H1 (cell line): Measurements from ENCODE around the gene AMPD1. TPM values are rescaled to one million over a fixed set of nuclear protein-coding genes. Genes with fewer than 3 reads are reported as not detected.

Experiments
- CTCF ChIA-PET: fragments of 300-600 bp; sonication (Branson Sonifier 250); formaldehyde crosslinking; loops from one replicate; lab custom pipeline; 2021; ENCODE audit not compliant: partially characterized antibody; lab: Charles Lee
- POLR2A ChIA-PET: fragments of 300-600 bp; sonication (Branson Sonifier 250); formaldehyde crosslinking; loops from one replicate; lab custom pipeline; 2021; ENCODE audit warnings: inconsistent platforms; ENCODE audit not compliant: partially characterized antibody; lab: Charles Lee
- DNase-seq, 2 experiments: peaks; one replicate each; pipeline versions ENCODE4 v3.0.0 to v3.0.0-alpha.2; 2010 to 2022; ENCODE audit warnings: low spot score in 2 of 2, low read depth in 1 of 2, mixed read lengths in 1 of 2
- FAIRE-seq: peaks from 2 replicates; lab custom pipeline; 2011; peaks lifted over from hg19 to GRCh38; lab: Jason Lieb, UNC
- H2AFZ ChIP-seq: 2 replicates; pipeline ENCODE4 v1.8.1; 2012; ENCODE audit warnings: low read length, inconsistent platforms
- H2AK5ac ChIP-seq: 2 replicates; pipeline ENCODE4 v1.6.1; 2013; ENCODE audit warnings: low read depth, low read length
- H2BK120ac ChIP-seq: replicated peaks from 2 replicates; pipeline ENCODE3; 2013; ENCODE audit warnings: low read depth, low read length, inconsistent platforms
- H2BK12ac ChIP-seq: 2 replicates; pipeline ENCODE4 v1.6.1; 2013; ENCODE audit warnings: low read depth, low read length
- H2BK15ac ChIP-seq: 2 replicates; pipeline ENCODE4 v1.6.1; 2013; ENCODE audit warnings: low read length
- H2BK20ac ChIP-seq: 2 replicates; pipeline ENCODE4 v1.6.1; 2013; ENCODE audit warnings: low read length
- H2BK5ac ChIP-seq: 2 replicates; pipeline ENCODE4 v1.6.1; 2013; ENCODE audit warnings: low read depth, low read length
- H3K14ac ChIP-seq: 2 replicates; pipeline ENCODE4 v1.6.1; 2013; ENCODE audit warnings: inconsistent platforms; ENCODE audit not compliant: insufficient read length
- H3K18ac ChIP-seq: 2 replicates; pipeline ENCODE4 v1.6.1; 2013; ENCODE audit warnings: low read length; ENCODE audit errors: extremely low read depth
- H3K23ac ChIP-seq: 2 replicates; pipeline ENCODE4 v1.6.1; 2013; ENCODE audit warnings: inconsistent platforms; ENCODE audit not compliant: insufficient read length
- H3K23me2 ChIP-seq: 2 replicates; pipeline ENCODE4 v1.6.1; 2013; ENCODE audit warnings: low read depth, low read length
- H3K27ac ChIP-seq: 2 replicates; pipeline ENCODE4 v1.6.1; 2011; ENCODE audit warnings: low read depth, low read length, inconsistent platforms
- H3K27me3 ChIP-seq, 4 experiments: replicated peaks in 1 of 4; 1 replicate in 1 of 4; 2 replicates in 3 of 4; pipeline versions ENCODE4 v1.6.1 to v1.8.1; 2011 to 2013; ENCODE audit warnings: low read length in 3 of 4, mild to moderate bottlenecking in 3 of 4, inconsistent platforms in 2 of 4, mixed read lengths in 2 of 4, moderate library complexity in 1 of 4; ENCODE audit not compliant: control insufficient read depth in 3 of 4, insufficient read depth in 3 of 4; ENCODE audit errors: extremely low read depth in 1 of 4
- H3K36me3 ChIP-seq, 4 experiments: 2 replicates each; pipeline versions ENCODE4 v1.6.1 to v1.8.1; 2011 to 2013; ENCODE audit warnings: mild to moderate bottlenecking in 4 of 4, low read length in 3 of 4, moderate library complexity in 2 of 4, control low read depth in 1 of 4, inconsistent platforms in 1 of 4; ENCODE audit not compliant: insufficient read depth in 4 of 4, control insufficient read depth in 2 of 4
- H3K4ac ChIP-seq: replicated peaks from 2 replicates; pipeline ENCODE3; 2013; ENCODE audit warnings: low read length, low read depth, mixed read lengths, inconsistent platforms; ENCODE audit not compliant: insufficient read length
- H3K4me1 ChIP-seq, 4 experiments: replicated peaks in 1 of 4; 1 replicate in 1 of 4; 2 replicates in 3 of 4; pipeline versions ENCODE4 v1.6.1 to v1.8.1; 2011 to 2013; ENCODE audit warnings: low read length in 3 of 4, inconsistent platforms in 2 of 4, mixed read lengths in 1 of 4; ENCODE audit not compliant: insufficient read depth in 4 of 4, control insufficient read depth in 3 of 4
- H3K4me2 ChIP-seq, 2 experiments: 2 replicates each; pipeline versions ENCODE4 v1.6.1 to v1.8.1; 2011 to 2013; ENCODE audit warnings: low read depth in 2 of 2, low read length in 2 of 2, control low read depth in 1 of 2, inconsistent platforms in 1 of 2, mild to moderate bottlenecking in 1 of 2; ENCODE audit not compliant: insufficient read depth in 1 of 2
- H3K4me3 ChIP-seq, 4 experiments: fragments of 200-600, 300-600 bp in 1 of 4; sonication (generic), shearing (Covaris generic), sonication (Bioruptor Twin) in 1 of 4; 2 replicates each; pipeline versions ENCODE4 v1.5.1 to v1.8.1; 2011 to 2016; ENCODE audit warnings: low read length in 4 of 4, low read depth in 3 of 4, control low read depth in 2 of 4, inconsistent platforms in 2 of 4, mild to moderate bottlenecking in 2 of 4, mixed read lengths in 1 of 4, moderate library complexity in 1 of 4; ENCODE audit not compliant: insufficient read depth in 2 of 4; ENCODE audit errors: extremely low read depth in 1 of 4
- H3K56ac ChIP-seq: replicated peaks from 2 replicates; pipeline ENCODE3; 2013; ENCODE audit warnings: low read depth, mild to moderate bottlenecking, mixed read lengths, low read length, inconsistent platforms; ENCODE audit not compliant: insufficient read length
- H3K79me1 ChIP-seq: 2 replicates; pipeline ENCODE4 v1.6.1; 2013; ENCODE audit warnings: low read depth, low read length, control low read depth
- H3K79me2 ChIP-seq, 2 experiments: 2 replicates each; pipeline versions ENCODE4 v1.6.1 to v1.8.1; 2012 to 2013; ENCODE audit warnings: low read length in 2 of 2, mild to moderate bottlenecking in 2 of 2, inconsistent platforms in 1 of 2; ENCODE audit not compliant: insufficient read depth in 2 of 2, control insufficient read depth in 1 of 2
- H3K9ac ChIP-seq, 4 experiments: replicated peaks in 1 of 4; 1 replicate in 1 of 4; 2 replicates in 3 of 4; pipeline versions ENCODE4 v1.6.1 to v1.8.1; 2011 to 2013; ENCODE audit warnings: low read depth in 3 of 4, low read length in 3 of 4, control low read depth in 2 of 4, mild to moderate bottlenecking in 2 of 4, moderate library complexity in 2 of 4, inconsistent platforms in 1 of 4; ENCODE audit errors: extremely low read depth in 1 of 4
- H3K9me3 ChIP-seq, 2 experiments: 2 replicates each; pipeline versions ENCODE4 v1.6.1 to v1.8.1; 2012 to 2013; ENCODE audit warnings: mild to moderate bottlenecking in 2 of 2, moderate library complexity in 2 of 2, control low read depth in 1 of 2, inconsistent platforms in 1 of 2, low read depth in 1 of 2, low read length in 1 of 2, mixed read lengths in 1 of 2; ENCODE audit not compliant: insufficient read depth in 2 of 2
- H4K20me1 ChIP-seq, 2 experiments: replicated peaks in 1 of 2; 2 replicates each; pipeline versions ENCODE3 to v1.8.1; 2011 to 2013; ENCODE audit warnings: inconsistent platforms in 2 of 2, low read length in 2 of 2, mild to moderate bottlenecking in 1 of 2; ENCODE audit not compliant: insufficient read depth in 2 of 2, control insufficient read depth in 1 of 2
- H4K5ac ChIP-seq: 2 replicates; pipeline ENCODE4 v1.6.1; 2013; ENCODE audit warnings: low read length, low read depth, mixed read lengths, inconsistent platforms; ENCODE audit not compliant: insufficient read length
- H4K8ac ChIP-seq: 2 replicates; pipeline ENCODE4 v1.8.0; 2013; ENCODE audit warnings: mild to moderate bottlenecking, moderate library complexity, low read length, inconsistent platforms; ENCODE audit not compliant: insufficient read depth; ENCODE audit errors: extremely low read depth
- H4K91ac ChIP-seq: replicated peaks from 2 replicates; pipeline ENCODE3; 2013; ENCODE audit warnings: low read length, mixed read lengths, inconsistent platforms; ENCODE audit not compliant: insufficient read length
- CBX8 ChIP-seq: fragments of 300-800, 300-1000 bp; sonication (generic); IDR thresholded peaks from 2 replicates; pipeline ENCODE4 v1.7.1; 2016; ENCODE audit warnings: low read depth, low read length, borderline replicate concordance
- EP300 ChIP-seq, 2 experiments: IDR thresholded peaks; 1 replicate in 1 of 2; 2 replicates in 1 of 2; pipeline ENCODE4 v1.6.1; 2011 to 2012; ENCODE audit warnings: low read depth in 2 of 2, low read length in 2 of 2, mild to moderate bottlenecking in 2 of 2, borderline replicate concordance in 1 of 2, inconsistent platforms in 1 of 2, moderate library complexity in 1 of 2
- GTF2F1 ChIP-seq: IDR thresholded peaks from 2 replicates; pipeline ENCODE4 v1.6.1; 2012; ENCODE audit warnings: low read depth, low read length, improper control_type of control experiment, borderline replicate concordance
- PHF8 ChIP-seq: fragments of 200-600 bp; sonication (generic); conservative IDR thresholded peaks from 2 replicates; pipeline ENCODE4 v1.7.1; 2012; ENCODE audit warnings: low read depth, mild to moderate bottlenecking, inconsistent platforms, low read length, moderate library complexity
- SIX5 ChIP-seq: IDR thresholded peaks from 2 replicates; pipeline ENCODE4 v1.6.1; 2011; ENCODE audit warnings: mild to moderate bottlenecking, low read depth, low read length
- WGBS, 2 experiments: shearing (Covaris generic) in 1 of 2; methylation state at CpG; one replicate each; pipeline versions ENCODE4 v1.1.6 to v1.1.7; 2013 to 2015; ENCODE audit warnings: low lambda C conversion rate in 2 of 2, mixed read lengths in 2 of 2, inconsistent platforms in 1 of 2, low coverage in 1 of 2, missing lambda C conversion rate in 1 of 2; ENCODE audit not compliant: insufficient replicate concordance in 2 of 2, insufficient coverage in 1 of 2, insufficient read length in 1 of 2; ENCODE audit errors: extremely low coverage in 1 of 2, missing lambda C conversion rate in 1 of 2; 5-methylcytosine and 5-hydroxymethylcytosine counted together
- polyA plus RNA-seq, 7 experiments: library from polyadenylated mRNA; depleted of rRNA in 3 of 7; stranded (reverse) in 5 of 7; unstranded in 2 of 7; fragments of >200 nt in 5 of 7; fragments of 200-250 nt in 2 of 7; gene quantifications; 1 replicate in 5 of 7; 2 replicates in 1 of 7; 4 replicates in 1 of 7; pipeline versions ENCODE4 v1.2.1 to v1.2.3, GENCODE V29; 2011 to 2013; ENCODE audit warnings: missing spikeins in 2 of 7, mixed read lengths in 2 of 7
- total RNA-seq: library from RNA; stranded (reverse); fragmentation: NEBNext Ultra II Directional; extraction: Animal tissue kit (Norgen Biotek cat#: 25700); gene quantifications from 2 replicates; pipeline ENCODE4 v1.2.1, GENCODE V29; 2021

AMPD1 gene
- total and polyA plus RNA-seq, 2 of the 8 experiments (the other 6 are each of a cell fraction or from before 2014, with no cell fraction given): not detected

DNA sequence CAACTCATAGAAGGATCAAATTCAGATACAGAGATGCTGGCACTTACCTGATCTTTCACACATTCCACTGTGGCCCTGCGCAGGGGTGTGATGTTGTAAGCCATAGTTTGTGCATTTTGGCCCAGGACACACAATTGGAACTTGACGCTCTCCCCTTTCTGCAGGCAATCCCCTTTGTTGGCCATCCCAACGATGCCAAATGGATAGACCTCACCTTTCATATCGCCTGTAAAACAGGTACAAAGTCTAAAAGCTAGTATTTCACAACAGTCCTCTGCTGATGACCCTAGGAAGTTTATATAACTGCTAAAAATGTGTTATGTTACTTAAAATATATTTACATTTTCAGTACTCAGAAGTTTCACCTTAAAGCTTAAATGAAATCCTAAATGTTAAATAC, 25.1 kb upstream of the AMPD1 start:
- TF ChIP-seq EP300 (IDR thresholded peaks at IDR 0.05; ENCODE audit: borderline replicate concordance in 1 of 2, low read depth in 2 of 2, low read length in 2 of 2) (no peak), PHF8 (no peak), SIX5 (no peak), CBX8 (no peak), GTF2F1 (no peak)
- peaks cover 0 to 1% of the 10 kb centered on the region in 2 experiments for H4K20me1 ChIP-seq
- H4K8ac ChIP-seq: no peak overlapping the region

More for the DNA sequence above, 25.1 kb upstream of the AMPD1 start:
- Histone ChIP-seq H2BK20ac (no peak overlapping the region), H3K9ac (no peak overlapping the region), H3K18ac (no peak overlapping the region), H3K27me3 (no peaks in the 10 kb centered on the region), H3K27ac (no peak overlapping the region), H2BK120ac (no peak overlapping the region), H2AFZ (no peak overlapping the region), H2BK15ac (no peak overlapping the region), H3K56ac (no peak overlapping the region), H3K9me3 (no peaks in the 10 kb centered on the region), H4K5ac (no peak overlapping the region), H2BK12ac (no peak overlapping the region), H3K23me2 (no peaks in the 10 kb centered on the region), H3K4me3 (no peak overlapping the region), H3K4ac (no peak overlapping the region), H3K23ac (no peak overlapping the region), H3K36me3 (peaks cover 39 to 84% (median 65%) of the 10 kb centered on the region in 4 experiments), H4K91ac (no peak overlapping the region), H3K79me1 (no peaks in the 10 kb centered on the region), H2AK5ac (no peak overlapping the region), H3K4me2 (no peak overlapping the region), H3K14ac (no peak overlapping the region), H3K79me2 (peaks cover 0 to 10% of the 10 kb centered on the region in 2 experiments; a peak in 3 of 4 replicates), H3K4me1 (no peaks in the 10 kb centered on the region; a peak in 1 of 7 replicates), H2BK5ac (no peak overlapping the region)
- DNase-seq (no peak), FAIRE-seq (no peak)
- ChIA-PET POLR2A (interaction anchor here (0.8 to 2.6 kb wide), 6 partner anchors 10 to 37 kb away, joined by 3 to 11 read pairs (median 4); partner anchors contain the start of gene CSDE1), CTCF (interaction anchor here (0.8 kb wide), 1 partner anchor 8 kb away, joined by 3 read pairs; no protein-coding TSS in a partner anchor)
- WGBS, 2 experiments: 86% methylated on average over 4 of the region's 4 CpGs; no CpG with 5 or more reads in 1 of the 2 experiments
